ENCODE results near the gene MYO1B. TPM values are rescaled to one million over a fixed set of nuclear protein-coding genes. Genes with fewer than 3 reads are reported as not detected.
A peak's percentile ranks its signal among the peaks of the same experiment; 100 is the strongest.

MYO1B gene
- total RNA-seq, 1 experiment from 2014 or later = 43.2 TPM

GRCh38 chr2:191218292-191218898 lies 26.8 kb upstream of the MYO1B start:
- Histone ChIP-seq H3K14ac (ENCODE audit: insufficient read depth, low read length) (no peak overlapping the region), H3K27ac (ENCODE audit: insufficient read length, low read depth, low read length) (no peak overlapping the region), H2BK20ac (ENCODE audit: low read depth, low read length, poor library complexity, severe bottlenecking) (no peak overlapping the region), H3K79me1 (ENCODE audit: insufficient read depth, low read depth, low read length, poor library complexity, severe bottlenecking) (no peaks in the 10 kb centered on the region), H3K79me2 (ENCODE audit: insufficient read depth, low read length) (no peaks in the 10 kb centered on the region), H3K9ac (ENCODE audit: extremely low read depth, insufficient read length, low read length) (no peak overlapping the region), H4K8ac (replicated peaks; ENCODE audit: insufficient read length, low read depth, low read length) (no peak overlapping the region), H2BK12ac (ENCODE audit: insufficient read length, low read depth, low read length) (no peak overlapping the region), H2AFZ (ENCODE audit: low read length) (no peak overlapping the region), H3K4me1 (ENCODE audit: insufficient read depth, low read length) (no peaks in the 10 kb centered on the region), H2BK5ac (ENCODE audit: insufficient read length, low read length) (no peak overlapping the region), H3K56ac (ENCODE audit: insufficient read length, low read depth, low read length) (no peak overlapping the region), H3K9me3 (ENCODE audit: control insufficient read depth, low read depth, low read length) (no peaks in the 10 kb centered on the region), H3K23me2 (ENCODE audit: insufficient read length, low read depth, low read length, poor library complexity, severe bottlenecking) (no peaks in the 10 kb centered on the region), H4K20me1 (ENCODE audit: control insufficient read depth, insufficient read depth, insufficient read length) (no peaks in the 10 kb centered on the region), H2BK120ac (ENCODE audit: low read depth, low read length, poor library complexity, severe bottlenecking) (no peak overlapping the region), H3K27me3 (ENCODE audit: insufficient read depth, low read length) (no peaks in the 10 kb centered on the region), H3K4me2 (ENCODE audit: insufficient read depth, insufficient read length, low read length) (no peak overlapping the region), H2BK15ac (ENCODE audit: low read depth, low read length) (no peak overlapping the region), H3K23ac (ENCODE audit: insufficient read length, low read depth, low read length) (no peak overlapping the region), H2AK5ac (ENCODE audit: insufficient read length, low read length) (no peak overlapping the region), H4K5ac (ENCODE audit: insufficient read length, low read depth, low read length) (no peak overlapping the region), H3K18ac (ENCODE audit: insufficient read length, low read depth, low read length) (no peak overlapping the region), H3T11ph (ENCODE audit: low read length) (no peak overlapping the region), H4K91ac (ENCODE audit: insufficient read length, low read depth, low read length) (no peak overlapping the region), H3K4ac (ENCODE audit: low read depth, low read length) (no peak overlapping the region)
- peak; percentile 89 for TF ChIP-seq CTCF (conservative IDR thresholded peaks at IDR 0.05)
- no peaks in the 10 kb centered on the region for H3K27me3 Mint-ChIP-seq (ENCODE audit: low read depth)
- H3K9me3 Mint-ChIP-seq = no peaks in the 10 kb centered on the region
- peak; percentile 73 for DNase-seq
- no peaks in the 10 kb centered on the region for H3K36me3 Mint-ChIP-seq (ENCODE audit: insufficient read depth in 1 of 3, low read depth in 3 of 3)
- no peak overlapping the region for H3K27ac Mint-ChIP-seq
- peaks cover 9 to 10% of the 10 kb centered on the region in 2 experiments for H3K4me1 Mint-ChIP-seq
- WGBS (ENCODE audit: extremely low coverage, insufficient read length, low lambda C conversion rate) = no CpG with 5 or more reads among the region's 5 CpGs
- H3K4me3 Mint-ChIP-seq = no peak overlapping the region

All from H9 (cell line).